LNCaP clone FGC (cell line): ENCODE data around the gene UPF3A.

ENCODE experiments used
- DNase-seq: peaks from one replicate; pipeline ENCODE4 v3.0.0-alpha.2; 2011; ENCODE audit warnings: low read depth
- H3K4me3 ChIP-seq: 2 replicates; pipeline ENCODE4 v1.5.1; 2011; ENCODE audit warnings: mild to moderate bottlenecking, low read depth, low read length, control low read depth
- TF ChIP-seq, protein P1 (sequence below): IDR thresholded peaks from 2 replicates; pipeline ENCODE4 v1.5.1; 2012; ENCODE audit warnings: mild to moderate bottlenecking; ENCODE audit not compliant: control insufficient read depth, insufficient read depth; ENCODE audit errors: extremely low read depth

The UPF3A gene

DNA sequence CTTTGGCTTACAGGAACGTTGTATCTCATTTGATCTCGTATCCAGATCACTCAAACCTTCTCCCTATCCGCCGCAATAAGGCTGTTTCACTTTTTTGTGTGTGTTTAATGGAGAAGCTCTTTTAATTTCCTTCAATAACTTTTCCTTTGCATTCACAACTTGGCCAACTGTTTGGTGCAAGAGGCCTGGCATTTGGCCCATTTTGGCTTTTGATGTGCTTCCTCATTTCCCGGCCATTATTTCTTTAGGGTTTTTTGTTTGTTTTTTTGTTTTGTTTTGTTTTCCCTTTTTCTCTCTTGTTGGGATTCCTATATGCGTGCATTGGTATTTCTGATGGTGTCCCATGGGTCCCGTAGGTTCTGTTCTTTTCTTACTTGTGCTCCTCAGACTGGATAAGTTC, 6.1 kb upstream of the UPF3A start:
- DNase-seq = no peak
- H3K4me3 ChIP-seq = no peak overlapping the region
- TF ChIP-seq, protein P1, sequence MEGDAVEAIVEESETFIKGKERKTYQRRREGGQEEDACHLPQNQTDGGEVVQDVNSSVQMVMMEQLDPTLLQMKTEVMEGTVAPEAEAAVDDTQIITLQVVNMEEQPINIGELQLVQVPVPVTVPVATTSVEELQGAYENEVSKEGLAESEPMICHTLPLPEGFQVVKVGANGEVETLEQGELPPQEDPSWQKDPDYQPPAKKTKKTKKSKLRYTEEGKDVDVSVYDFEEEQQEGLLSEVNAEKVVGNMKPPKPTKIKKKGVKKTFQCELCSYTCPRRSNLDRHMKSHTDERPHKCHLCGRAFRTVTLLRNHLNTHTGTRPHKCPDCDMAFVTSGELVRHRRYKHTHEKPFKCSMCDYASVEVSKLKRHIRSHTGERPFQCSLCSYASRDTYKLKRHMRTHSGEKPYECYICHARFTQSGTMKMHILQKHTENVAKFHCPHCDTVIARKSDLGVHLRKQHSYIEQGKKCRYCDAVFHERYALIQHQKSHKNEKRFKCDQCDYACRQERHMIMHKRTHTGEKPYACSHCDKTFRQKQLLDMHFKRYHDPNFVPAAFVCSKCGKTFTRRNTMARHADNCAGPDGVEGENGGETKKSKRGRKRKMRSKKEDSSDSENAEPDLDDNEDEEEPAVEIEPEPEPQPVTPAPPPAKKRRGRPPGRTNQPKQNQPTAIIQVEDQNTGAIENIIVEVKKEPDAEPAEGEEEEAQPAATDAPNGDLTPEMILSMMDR = no peak

DNA sequence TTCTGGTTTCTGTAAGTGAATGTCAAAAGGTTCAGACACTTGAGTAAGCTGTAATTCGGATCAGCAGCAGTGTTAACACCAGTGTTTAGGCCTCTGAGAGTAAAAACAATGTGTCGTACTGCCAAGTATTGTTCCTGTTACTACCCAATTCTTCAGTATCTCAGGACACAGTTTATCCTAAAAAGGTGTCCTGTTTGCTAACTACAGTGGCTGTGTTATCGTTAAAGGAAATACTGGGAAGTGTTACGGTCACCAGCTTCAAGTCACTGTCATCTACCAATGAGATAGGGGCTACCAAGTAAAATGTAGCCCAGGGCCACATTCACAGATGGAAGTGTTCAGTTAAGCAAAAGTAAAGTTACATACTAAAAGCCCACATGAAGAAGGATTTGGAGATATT, 2.3 kb upstream of the UPF3A start:
- TF ChIP-seq, protein P1 = no peak
- no peak overlapping the region for H3K4me3 ChIP-seq
- DNase-seq = no peak

DNA sequence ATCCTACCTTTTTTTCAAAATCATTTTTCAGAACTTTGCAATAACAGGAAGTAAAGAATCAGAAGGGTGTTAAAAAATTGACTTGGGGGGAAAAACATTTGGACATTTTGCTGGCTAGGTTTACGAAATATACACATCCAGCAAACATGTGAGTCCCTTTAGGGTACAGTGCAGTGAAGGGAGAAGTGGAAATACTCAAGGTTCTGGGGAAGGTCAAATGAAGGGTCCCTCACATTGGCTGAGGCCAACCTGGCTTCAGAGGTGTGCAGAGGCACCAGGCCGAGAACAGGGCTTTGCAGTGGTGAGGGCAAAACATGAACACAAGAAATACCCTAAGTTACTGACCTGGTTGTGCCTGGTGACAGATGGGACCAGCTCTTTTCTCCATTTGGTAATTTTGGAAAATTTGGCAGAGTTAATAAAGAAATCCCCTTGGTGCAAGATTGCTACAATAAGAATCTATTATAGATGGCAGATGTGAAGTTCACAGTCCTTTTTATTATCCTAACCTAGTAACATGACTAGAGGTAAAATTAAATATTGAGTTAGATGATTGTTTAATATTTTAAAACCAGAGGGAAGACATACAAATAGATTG, 1.5 kb upstream of the UPF3A start:
- no peak for DNase-seq
- TF ChIP-seq, protein P1 = no peak
- no peak overlapping the region for H3K4me3 ChIP-seq

DNA sequence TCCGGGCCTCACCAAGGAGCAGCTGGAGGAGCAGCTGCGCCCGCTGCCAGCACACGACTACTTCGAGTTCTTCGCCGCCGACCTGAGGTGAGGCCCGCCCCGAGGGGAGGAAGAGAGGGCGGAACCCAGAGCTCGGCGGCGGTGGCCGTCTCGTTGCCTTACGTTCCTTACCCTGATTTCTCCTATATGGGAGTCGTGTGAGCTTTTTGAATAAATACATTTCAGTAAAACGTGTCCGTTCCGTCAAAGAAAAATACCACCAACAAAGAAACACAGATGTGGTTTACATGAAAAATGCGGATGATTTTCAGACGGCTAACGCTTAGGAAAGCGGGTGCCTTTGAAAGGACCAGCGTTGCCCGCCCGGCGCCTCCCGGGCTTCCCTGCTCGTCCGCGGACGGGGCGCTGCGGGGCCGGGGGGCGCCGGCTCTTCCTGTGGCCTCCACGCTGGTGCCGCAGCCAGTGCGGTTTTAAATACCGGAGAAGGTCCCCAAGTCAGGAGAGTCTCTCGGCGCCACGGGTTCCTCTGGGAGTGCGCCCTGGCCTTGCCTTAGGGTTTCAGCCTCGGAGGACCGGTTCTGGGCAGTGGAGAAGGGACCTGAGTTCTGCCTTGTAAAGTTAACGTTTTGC, 755 bp downstream of the UPF3A start:
- peak overlapping the region; percentile 77 for H3K4me3 ChIP-seq
- TF ChIP-seq, protein P1 = no peak
- no peak for DNase-seq

DNA sequence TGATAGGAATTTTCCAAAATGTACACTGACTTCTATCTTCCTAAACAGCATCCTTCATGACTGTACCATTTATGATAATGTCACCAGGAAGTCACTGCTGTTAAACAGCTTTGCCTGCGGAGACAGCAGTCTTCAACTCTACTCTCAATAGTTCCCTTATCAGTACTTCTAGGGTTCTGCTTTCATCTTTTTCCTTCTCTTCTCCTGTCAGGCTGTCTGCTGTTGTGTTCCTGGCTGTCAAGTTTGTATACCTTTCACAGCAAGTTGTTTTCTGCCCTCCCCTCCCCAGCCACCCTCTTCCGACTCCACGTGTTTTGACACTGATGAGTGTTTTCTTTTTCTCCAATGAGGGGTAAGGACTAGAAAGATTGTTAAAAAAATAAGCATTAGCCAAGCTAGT, 2.2 kb downstream of the UPF3A start:
- no peak overlapping the region for H3K4me3 ChIP-seq
- TF ChIP-seq, protein P1 = no peak
- no peak for DNase-seq

DNA sequence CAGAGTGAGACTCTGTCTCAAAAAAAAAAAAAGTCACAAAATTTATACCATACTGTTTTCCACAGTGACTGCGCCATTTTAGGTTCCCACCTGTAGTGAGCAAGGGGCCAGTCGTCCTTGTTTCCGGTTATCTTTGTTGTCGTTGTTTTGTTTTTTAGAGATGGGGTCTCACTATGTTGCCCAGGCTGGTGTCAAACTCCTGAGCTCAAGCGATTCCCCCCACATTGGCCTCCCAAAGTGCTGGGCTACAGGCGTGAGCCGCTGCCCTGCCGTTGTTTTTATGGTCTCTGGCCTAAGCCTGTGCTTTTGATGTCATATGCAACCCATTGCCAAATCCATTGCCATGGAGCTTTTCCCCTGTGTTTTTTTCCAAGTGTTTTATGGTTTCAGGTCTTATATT, 3.3 kb downstream of the UPF3A start:
- DNase-seq = no peak
- TF ChIP-seq, protein P1 = no peak

DNA sequence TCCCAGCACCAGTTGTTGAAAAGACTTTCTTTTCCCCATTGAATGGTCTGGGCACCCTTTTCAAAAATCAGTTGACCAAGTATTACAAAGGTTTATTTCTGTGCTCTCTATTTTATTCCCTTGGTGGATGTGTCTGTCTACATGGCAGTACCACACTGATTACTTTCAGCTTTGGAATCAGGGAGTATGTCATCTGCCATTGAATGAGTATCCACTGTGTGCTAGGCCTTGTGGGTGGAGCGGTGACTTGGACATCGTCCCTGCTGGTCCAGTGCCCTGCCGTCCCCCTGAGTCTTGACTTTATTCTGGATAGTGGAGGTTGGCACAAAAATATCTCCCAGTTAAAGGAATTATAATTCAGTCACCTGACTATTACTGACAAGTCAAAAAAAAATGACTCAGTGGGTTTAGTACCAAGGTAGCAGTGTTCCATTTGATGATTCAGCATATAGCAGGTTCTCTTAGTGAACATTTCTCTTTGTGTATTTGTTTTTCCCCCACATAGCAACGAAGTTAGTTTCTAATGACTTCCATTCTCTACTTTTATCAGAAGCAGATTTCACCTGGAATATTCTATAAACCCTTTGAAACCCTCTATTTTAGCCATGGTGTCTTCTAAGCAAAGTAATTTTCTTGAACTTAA, 3.9 kb downstream of the UPF3A start:
- DNase-seq = no peak
- H3K4me3 ChIP-seq = no peak overlapping the region
- TF ChIP-seq, protein P1 = no peak

More for the DNA sequence above, 3.3 kb downstream of the UPF3A start:
- no peak overlapping the region for H3K4me3 ChIP-seq
